Endothelial cell of umbilical vein (primary cell): ENCODE data around the gene IFIT3. TPM values are rescaled to one million over a fixed set of nuclear protein-coding genes. Genes with fewer than 3 reads are reported as not detected.
A peak's percentile ranks its signal among the peaks of the same experiment; 100 is the strongest.
"Not testable (repeated sequence)": the region's sequence is repeated elsewhere in the genome, so short reads cannot be mapped to it uniquely, and the experiment has no call there.

Experiments
- BruUV-seq: library from RNA; stranded (reverse); fragments of 400-500 nt; replicated peaks from 2 replicates; lab custom pipeline; 2021; lab: Mats Ljungman, UMichigan
- CTCF ChIA-PET: fragments of 300-600, 350-600 bp; sonication (Branson Sonifier 250); formaldehyde crosslinking; loops from one replicate; lab custom pipeline; 2021; ENCODE audit warnings: antibody characterized with exemption, inconsistent platforms; lab: Charles Lee
- POLR2A ChIA-PET: fragments of 300-600, 350-600 bp; sonication (Branson Sonifier 250); formaldehyde crosslinking; loops from one replicate; lab custom pipeline; 2021; ENCODE audit warnings: antibody characterized with exemption, inconsistent platforms; lab: Charles Lee
- DNase-seq: peaks from one replicate; pipeline ENCODE4 v3.0.0-alpha.2; 2011; ENCODE audit warnings: low read depth, low spot score
- FAIRE-seq: peaks from 2 replicates; lab custom pipeline; 2011; peaks lifted over from hg19 to GRCh38; lab: Jason Lieb, UNC
- H2AFZ ChIP-seq: 2 replicates; pipeline ENCODE4 v1.6.0; 2012; ENCODE audit warnings: low read depth, low read length, control low read depth, inconsistent platforms
- H3K27ac ChIP-seq: 2 replicates; pipeline ENCODE4 v1.5.1; 2011; ENCODE audit warnings: low read depth, mild to moderate bottlenecking, control low read depth, low read length, moderate library complexity; ENCODE audit not compliant: insufficient read depth
- H3K27me3 ChIP-seq, 2 experiments: 2 replicates each; pipeline versions ENCODE4 v1.6.0 to v1.6.1; 2011; ENCODE audit warnings: low read length in 2 of 2, mixed read lengths in 1 of 2; ENCODE audit not compliant: control insufficient read depth in 2 of 2, insufficient read depth in 2 of 2
- H3K36me3 ChIP-seq, 2 experiments: 2 replicates in 1 of 2; 3 replicates in 1 of 2; pipeline ENCODE4 v1.5.1; 2011; ENCODE audit warnings: low read length in 2 of 2, mild to moderate bottlenecking in 1 of 2, moderate library complexity in 1 of 2; ENCODE audit not compliant: control insufficient read depth in 2 of 2, insufficient read depth in 2 of 2; ENCODE audit errors: extremely low read depth in 1 of 2
- H3K4me1 ChIP-seq: 3 replicates; pipeline ENCODE4 v1.5.1; 2011; ENCODE audit warnings: mild to moderate bottlenecking, low read length; ENCODE audit not compliant: control insufficient read depth, insufficient read depth; ENCODE audit errors: extremely low read depth
- H3K4me2 ChIP-seq: 2 replicates; pipeline ENCODE4 v1.6.1; 2011; ENCODE audit warnings: low read length, control low read depth, mixed read lengths; ENCODE audit not compliant: insufficient read depth
- H3K4me3 ChIP-seq, 3 experiments: fragments of 200-600 bp in 1 of 3; sonication (generic), shearing (Covaris generic) in 1 of 3; replicated peaks in 1 of 3; 2 replicates each; pipeline ENCODE4 v1.5.1; 2011 to 2016; ENCODE audit warnings: control low read depth in 3 of 3, low read length in 3 of 3, mild to moderate bottlenecking in 2 of 3, inconsistent platforms in 1 of 3, low read depth in 1 of 3, moderate library complexity in 1 of 3; ENCODE audit not compliant: insufficient read depth in 1 of 3
- H3K79me2 ChIP-seq: 2 replicates; pipeline ENCODE4 v1.6.0; 2012; ENCODE audit warnings: low read length, inconsistent platforms; ENCODE audit not compliant: control insufficient read depth, insufficient read depth
- H3K9ac ChIP-seq: replicated peaks from 2 replicates; pipeline ENCODE3; 2011; ENCODE audit warnings: low read length, control low read depth; ENCODE audit not compliant: insufficient read depth; ENCODE audit errors: extremely low read depth
- H3K9me1 ChIP-seq: replicated peaks from 3 replicates; pipeline ENCODE4 v1.6.0; 2011; ENCODE audit warnings: mild to moderate bottlenecking, low read length; ENCODE audit not compliant: control insufficient read depth, insufficient read depth; ENCODE audit errors: extremely low read depth
- H3K9me3 ChIP-seq: replicated peaks from 2 replicates; pipeline ENCODE4 v1.5.1; 2012; ENCODE audit warnings: low read length, inconsistent platforms; ENCODE audit not compliant: control insufficient read depth, insufficient read depth
- H4K20me1 ChIP-seq: replicated peaks from 2 replicates; pipeline ENCODE3; 2011; ENCODE audit warnings: mild to moderate bottlenecking, low read length; ENCODE audit not compliant: control insufficient read depth, insufficient read depth; ENCODE audit errors: extremely low read depth
- EZH2 ChIP-seq: IDR thresholded peaks from 2 replicates; pipeline ENCODE4 v1.6.1; 2012; ENCODE audit warnings: borderline replicate concordance, low read depth, mild to moderate bottlenecking, moderate library complexity, low read length, inconsistent platforms; ENCODE audit not compliant: severe bottlenecking
- FOS ChIP-seq: IDR thresholded peaks from 2 replicates; pipeline ENCODE4 v1.6.1; 2011; ENCODE audit warnings: mild to moderate bottlenecking, low read length, moderate library complexity, borderline replicate concordance; ENCODE audit not compliant: insufficient read depth
- GATA2 ChIP-seq: IDR thresholded peaks from 2 replicates; pipeline ENCODE4 v1.7.0; 2011; ENCODE audit warnings: low read depth, mild to moderate bottlenecking, moderate library complexity, mixed read lengths, low read length; ENCODE audit not compliant: insufficient read length, insufficient read depth
- JUN ChIP-seq: IDR thresholded peaks from 2 replicates; pipeline ENCODE4 v1.6.1; 2011; ENCODE audit warnings: borderline replicate concordance, low read depth; ENCODE audit not compliant: insufficient read length, insufficient read depth
- MYC ChIP-seq: IDR thresholded peaks from one replicate; pipeline ENCODE4 v1.6.1; 2011; ENCODE audit warnings: mild to moderate bottlenecking, low read depth, low read length
- POLR2A ChIP-seq: IDR thresholded peaks from 2 replicates; pipeline ENCODE4 v1.6.1; 2012; ENCODE audit warnings: low read depth, mild to moderate bottlenecking, control low read depth, low read length
- POLR2AphosphoS5 ChIP-seq: IDR thresholded peaks from 2 replicates; pipeline ENCODE4 v1.6.1; 2012; ENCODE audit warnings: low read depth, mild to moderate bottlenecking, control low read depth, low read length, moderate library complexity; ENCODE audit not compliant: insufficient read depth
- dilution Hi-C: fragments of 300-500 bp; cut with MboI; formaldehyde crosslinking; loops from one replicate; pipeline ENCODE4 v1.15.0; 2019; ENCODE audit warnings: low sequenced_read_pairs; ENCODE audit not compliant: extremely low pct_ligation_motif_present
- intact Hi-C: fragments of 100-400 bp; cut with micrococcal nuclease; formaldehyde crosslinking; loops from one replicate; pipeline ENCODE4 v1.10.0; 2022
- polyA plus RNA-seq, 4 experiments: library from polyadenylated mRNA; depleted of rRNA in 3 of 4; stranded (reverse) in 3 of 4; unstranded in 1 of 4; fragments of >200 nt; gene quantifications; 2 replicates each; pipeline versions ENCODE4 v1.2.1 to v1.2.3, GENCODE V29; 2011 to 2012; ENCODE audit warnings: missing spikeins in 1 of 4
- total RNA-seq: library from RNA; stranded (reverse); gene quantifications from 2 replicates; pipeline ENCODE4 v1.2.3, GENCODE V29; 2021

Gene IFIT3
- total and polyA plus RNA-seq, 2 donors (not counting 3 experiments of a cell fraction or from before 2014, with no cell fraction given): 1.2 to 3.1 TPM

DNA sequence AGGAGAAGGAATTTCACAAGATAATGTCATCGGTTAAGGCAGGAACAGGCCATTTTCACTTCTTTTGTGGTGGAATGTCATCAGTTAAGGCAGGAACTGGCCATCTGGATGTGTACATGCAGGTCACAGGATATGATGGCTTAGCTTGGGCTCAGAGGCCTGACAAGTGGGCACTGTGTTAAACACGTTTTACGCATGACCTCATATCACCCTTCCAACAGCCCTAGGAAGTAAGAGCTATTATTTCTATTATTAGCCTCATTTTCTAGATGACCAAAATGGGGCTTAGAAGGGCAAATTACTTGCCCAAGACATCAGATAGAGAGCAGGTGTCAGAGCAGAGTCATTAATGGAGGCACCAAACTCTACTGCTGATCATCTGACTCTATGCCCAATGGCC, 2.2 kb downstream of the IFIT3 start:
- H3K36me3 ChIP-seq, H3K9me1 ChIP-seq, POLR2A ChIA-PET, H3K79me2 ChIP-seq, H3K27ac ChIP-seq, H4K20me1 ChIP-seq, BruUV-seq, H3K27me3 ChIP-seq, DNase-seq, H3K9me3 ChIP-seq, CTCF ChIA-PET, FAIRE-seq, H3K9ac ChIP-seq, H2AFZ ChIP-seq, dilution Hi-C loops, H3K4me2 ChIP-seq, H3K4me3 ChIP-seq, intact Hi-C loops: not testable (repeated sequence)
- peaks cover 21% of the 10 kb centered on the region for H3K4me1 ChIP-seq
- peak; percentile 18 for TF ChIP-seq JUN

DNA sequence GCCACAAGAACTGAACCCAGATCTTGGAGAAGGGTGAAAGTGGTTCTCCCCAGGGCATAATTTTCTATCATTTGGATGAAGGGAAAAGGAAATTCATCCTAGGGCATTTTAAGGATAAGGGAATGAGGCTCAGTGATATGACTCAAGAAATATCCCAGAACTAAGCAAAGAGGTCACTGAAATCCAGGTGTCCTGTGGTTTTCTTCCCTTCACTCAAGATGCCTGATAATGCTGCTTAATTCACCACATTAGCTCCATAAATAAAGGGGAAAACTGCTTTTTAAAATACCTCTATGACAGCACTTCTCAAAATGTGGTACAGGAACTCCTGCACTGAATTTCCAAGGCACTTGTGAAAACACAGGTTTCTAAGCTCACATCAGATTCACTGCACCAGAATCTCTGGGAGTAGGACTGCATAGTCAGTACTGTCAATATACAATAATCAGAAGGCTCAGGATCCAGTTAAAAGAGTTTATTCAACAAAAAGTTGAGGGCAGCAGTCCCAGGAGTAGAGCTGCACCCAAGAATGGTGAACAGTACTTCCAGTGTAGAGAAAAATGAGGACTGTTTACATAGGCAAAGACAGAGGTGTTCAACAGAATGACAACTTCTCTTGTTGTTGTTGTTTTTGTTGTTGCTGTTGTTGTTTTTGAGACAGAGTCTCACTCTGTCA, 2.9 kb downstream of the IFIT3 start:
- DNase-seq: no peak
- Histone ChIP-seq H2AFZ (no peak overlapping the region), H3K9me1 (no peaks in the 10 kb centered on the region), H3K27ac (no peak overlapping the region), H3K27me3 (no peaks in the 10 kb centered on the region), H3K9me3 (no peaks in the 10 kb centered on the region), H4K20me1 (no peaks in the 10 kb centered on the region), H3K4me2 (no peak overlapping the region), H3K79me2 (no peaks in the 10 kb centered on the region), H3K36me3 (no peaks in the 10 kb centered on the region), H3K4me1 (peaks cover 21% of the 10 kb centered on the region), H3K9ac (no peak overlapping the region), H3K4me3 (no peak overlapping the region)
- TF ChIP-seq MYC (no peak), GATA2 (no peak), POLR2AphosphoS5 (no peak), FOS (no peak), POLR2A (no peak), EZH2 (no peak)
- ChIA-PET POLR2A (no interaction called here), CTCF (no interaction called here)
- dilution Hi-C loops (no loop called here), intact Hi-C loops (no loop called here)
- BruUV-seq: no TSS peak
- FAIRE-seq: no peak

DNA sequence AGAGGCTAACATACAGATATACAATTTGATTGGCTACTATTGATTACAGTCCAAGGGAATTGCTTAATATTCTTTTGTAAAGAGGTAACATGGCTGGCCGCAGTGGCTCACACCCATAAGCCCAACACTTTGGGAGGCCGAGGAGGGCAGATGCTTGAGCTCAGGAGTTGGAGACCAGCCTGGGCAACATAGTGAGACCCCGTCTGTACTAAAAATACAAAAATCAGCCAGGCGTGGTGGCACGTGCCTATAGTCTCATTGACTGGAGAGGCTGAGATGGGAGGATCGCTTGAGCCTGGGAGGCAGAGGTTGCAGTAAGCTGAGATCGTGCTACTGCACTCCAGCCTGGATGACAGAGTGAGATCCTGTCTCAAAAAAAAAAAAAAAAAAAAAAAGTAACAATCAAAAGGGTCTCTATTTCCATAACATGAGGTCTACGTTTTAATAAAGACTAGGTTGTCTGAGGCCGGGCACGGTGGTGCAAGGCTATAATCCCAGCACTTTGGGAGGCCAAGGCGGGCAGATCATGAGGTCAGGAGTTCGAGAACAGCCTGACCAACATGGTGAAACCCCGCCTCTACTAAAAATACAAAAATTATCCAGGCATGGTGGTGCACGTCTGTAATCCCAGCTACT, 3.8 kb downstream of the IFIT3 start:
- FAIRE-seq, H3K79me2 ChIP-seq, DNase-seq, H4K20me1 ChIP-seq, H3K27me3 ChIP-seq, dilution Hi-C loops, H3K9me3 ChIP-seq, H3K4me2 ChIP-seq, H3K36me3 ChIP-seq, intact Hi-C loops, H2AFZ ChIP-seq, H3K4me3 ChIP-seq, H3K9ac ChIP-seq, H3K9me1 ChIP-seq, POLR2A ChIA-PET, BruUV-seq, H3K27ac ChIP-seq: not testable (repeated sequence)
- peaks cover 21% of the 10 kb centered on the region for H3K4me1 ChIP-seq
- CTCF ChIA-PET: interaction anchor here (1.4 kb wide), 1 partner anchor 38 kb away, joined by 7 read pairs; no protein-coding TSS in a partner anchor
